Measurements from ENCODE around the gene GFI1B. TPM values are rescaled to one million over a fixed set of nuclear protein-coding genes. Genes with fewer than 3 reads are reported as not detected.

The GFI1B gene
- total and polyA plus RNA-seq, 2 of the 13 experiments (the other 11 are each of a cell fraction or from before 2014, with no cell fraction given) = 0.15 to 0.51 TPM

GRCh38 chr9:133030317-133031129 lies 52.0 kb downstream of the GFI1B start, which contains the start of gene GTF3C5 (continued):
- TF ChIP-seq, protein P1, sequence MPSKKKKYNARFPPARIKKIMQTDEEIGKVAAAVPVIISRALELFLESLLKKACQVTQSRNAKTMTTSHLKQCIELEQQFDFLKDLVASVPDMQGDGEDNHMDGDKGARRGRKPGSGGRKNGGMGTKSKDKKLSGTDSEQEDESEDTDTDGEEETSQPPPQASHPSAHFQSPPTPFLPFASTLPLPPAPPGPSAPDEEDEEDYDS (CRISPR knock-in tag; IDR thresholded peaks at IDR 0.05) = peak; percentile 64; the same call in 1 of the 2 replicates
- TF ChIP-seq ZHX2 (IDR thresholded peaks at IDR 0.05; ENCODE audit: low read depth) (peak; percentile 73), ZHX2 (CRISPR knock-in tag; IDR thresholded peaks at IDR 0.05; ENCODE audit: borderline replicate concordance) (no peak; the same call in 1 of the 2 replicates), ZMYM3 (CRISPR knock-in tag; IDR thresholded peaks at IDR 0.05) (peak; percentile 32; the same call in 1 of the 2 replicates), ATM (IDR thresholded peaks at IDR 0.05; ENCODE audit: borderline replicate concordance) (no peak), ZEB1 (IDR thresholded peaks at IDR 0.05; ENCODE audit: insufficient replicate concordance, low read depth) (no peak), ZFP41 (CRISPR knock-in tag; IDR thresholded peaks at IDR 0.05; ENCODE audit: borderline replicate concordance) (no peak), BATF2 (CRISPR knock-in tag; IDR thresholded peaks at IDR 0.05) (no peak), TARDBP (CRISPR knock-in tag; IDR thresholded peaks at IDR 0.05) (peak; percentile 82), ZNF343 (CRISPR knock-in tag; IDR thresholded peaks at IDR 0.05) (0 out of 2 replicates have a peak, but pooled peaks have one; percentile 8), MBNL3 (CRISPR knock-in tag; conservative IDR thresholded peaks at IDR 0.05) (no peak)
- TF ChIP-seq, protein P2, sequence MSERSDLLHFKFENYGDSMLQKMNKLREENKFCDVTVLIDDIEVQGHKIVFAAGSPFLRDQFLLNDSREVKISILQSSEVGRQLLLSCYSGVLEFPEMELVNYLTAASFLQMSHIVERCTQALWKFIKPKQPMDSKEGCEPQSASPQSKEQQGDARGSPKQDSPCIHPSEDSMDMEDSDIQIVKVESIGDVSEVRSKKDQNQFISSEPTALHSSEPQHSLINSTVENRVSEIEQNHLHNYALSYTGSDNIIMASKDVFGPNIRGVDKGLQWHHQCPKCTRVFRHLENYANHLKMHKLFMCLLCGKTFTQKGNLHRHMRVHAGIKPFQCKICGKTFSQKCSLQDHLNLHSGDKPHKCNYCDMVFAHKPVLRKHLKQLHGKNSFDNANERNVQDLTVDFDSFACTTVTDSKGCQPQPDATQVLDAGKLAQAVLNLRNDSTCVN (CRISPR knock-in tag; IDR thresholded peaks at IDR 0.05; ENCODE audit: borderline replicate concordance) = peak; percentile 65; the same call in 1 of the 2 replicates
- TF ChIP-seq, protein P3, sequence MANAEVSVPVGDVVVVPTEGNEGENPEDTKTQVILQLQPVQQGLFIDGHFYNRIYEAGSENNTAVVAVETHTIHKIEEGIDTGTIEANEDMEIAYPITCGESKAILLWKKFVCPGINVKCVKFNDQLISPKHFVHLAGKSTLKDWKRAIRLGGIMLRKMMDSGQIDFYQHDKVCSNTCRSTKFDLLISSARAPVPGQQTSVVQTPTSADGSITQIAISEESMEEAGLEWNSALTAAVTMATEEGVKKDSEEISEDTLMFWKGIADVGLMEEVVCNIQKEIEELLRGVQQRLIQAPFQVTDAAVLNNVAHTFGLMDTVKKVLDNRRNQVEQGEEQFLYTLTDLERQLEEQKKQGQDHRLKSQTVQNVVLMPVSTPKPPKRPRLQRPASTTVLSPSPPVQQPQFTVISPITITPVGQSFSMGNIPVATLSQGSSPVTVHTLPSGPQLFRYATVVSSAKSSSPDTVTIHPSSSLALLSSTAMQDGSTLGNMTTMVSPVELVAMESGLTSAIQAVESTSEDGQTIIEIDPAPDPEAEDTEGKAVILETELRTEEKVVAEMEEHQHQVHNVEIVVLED (CRISPR knock-in tag; IDR thresholded peaks at IDR 0.05; ENCODE audit: borderline replicate concordance) = peak; percentile 83
- TF ChIP-seq, protein P4, sequence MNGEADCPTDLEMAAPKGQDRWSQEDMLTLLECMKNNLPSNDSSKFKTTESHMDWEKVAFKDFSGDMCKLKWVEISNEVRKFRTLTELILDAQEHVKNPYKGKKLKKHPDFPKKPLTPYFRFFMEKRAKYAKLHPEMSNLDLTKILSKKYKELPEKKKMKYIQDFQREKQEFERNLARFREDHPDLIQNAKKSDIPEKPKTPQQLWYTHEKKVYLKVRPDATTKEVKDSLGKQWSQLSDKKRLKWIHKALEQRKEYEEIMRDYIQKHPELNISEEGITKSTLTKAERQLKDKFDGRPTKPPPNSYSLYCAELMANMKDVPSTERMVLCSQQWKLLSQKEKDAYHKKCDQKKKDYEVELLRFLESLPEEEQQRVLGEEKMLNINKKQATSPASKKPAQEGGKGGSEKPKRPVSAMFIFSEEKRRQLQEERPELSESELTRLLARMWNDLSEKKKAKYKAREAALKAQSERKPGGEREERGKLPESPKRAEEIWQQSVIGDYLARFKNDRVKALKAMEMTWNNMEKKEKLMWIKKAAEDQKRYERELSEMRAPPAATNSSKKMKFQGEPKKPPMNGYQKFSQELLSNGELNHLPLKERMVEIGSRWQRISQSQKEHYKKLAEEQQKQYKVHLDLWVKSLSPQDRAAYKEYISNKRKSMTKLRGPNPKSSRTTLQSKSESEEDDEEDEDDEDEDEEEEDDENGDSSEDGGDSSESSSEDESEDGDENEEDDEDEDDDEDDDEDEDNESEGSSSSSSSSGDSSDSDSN (CRISPR knock-in tag; IDR thresholded peaks at IDR 0.05) = peak; percentile 61

Measured in HepG2 (cell line).